ENCODE data around the gene STEAP3.

DNA sequence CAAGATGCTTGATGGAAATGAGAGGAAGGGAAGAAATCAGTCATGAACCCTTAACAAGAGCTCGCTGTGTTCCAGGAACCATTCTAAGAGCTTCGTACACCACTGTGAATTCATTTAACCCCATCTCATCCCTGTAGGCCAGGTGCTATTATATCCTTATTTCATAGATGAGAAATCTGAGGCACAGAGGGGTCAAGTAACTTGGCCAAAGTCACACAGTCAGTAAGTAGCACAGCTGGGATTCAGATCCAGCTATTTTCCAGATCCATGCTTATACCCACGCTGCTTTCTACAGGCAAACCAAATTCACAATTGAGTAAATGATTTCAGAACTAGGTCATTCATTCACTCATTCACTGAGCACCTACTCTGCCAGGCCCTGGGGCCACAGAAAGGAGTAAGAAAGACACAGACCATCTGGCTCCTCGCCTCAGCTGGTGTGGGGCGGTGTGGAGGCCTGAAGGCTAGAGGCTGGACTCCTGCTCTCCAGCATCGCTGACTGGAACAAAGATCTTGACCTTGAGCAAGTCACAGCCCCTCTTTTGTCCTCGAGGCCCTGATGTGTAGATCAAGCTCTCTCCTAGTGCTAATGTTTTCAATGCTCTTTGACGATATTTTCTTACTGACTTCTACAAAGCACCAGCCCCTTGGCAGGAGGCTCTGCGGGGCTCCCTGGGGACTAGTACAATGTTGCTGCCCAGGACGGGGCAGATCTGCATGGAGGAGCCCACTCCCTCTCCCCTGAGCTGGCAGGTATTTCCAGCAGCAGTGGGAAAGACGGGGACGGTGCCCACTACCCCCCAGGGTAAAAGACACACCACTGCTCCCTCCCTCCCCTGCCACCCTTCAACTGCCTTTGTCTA, 26.5 kb downstream of the STEAP3 start:
- TF ChIP-seq, protein P1, sequence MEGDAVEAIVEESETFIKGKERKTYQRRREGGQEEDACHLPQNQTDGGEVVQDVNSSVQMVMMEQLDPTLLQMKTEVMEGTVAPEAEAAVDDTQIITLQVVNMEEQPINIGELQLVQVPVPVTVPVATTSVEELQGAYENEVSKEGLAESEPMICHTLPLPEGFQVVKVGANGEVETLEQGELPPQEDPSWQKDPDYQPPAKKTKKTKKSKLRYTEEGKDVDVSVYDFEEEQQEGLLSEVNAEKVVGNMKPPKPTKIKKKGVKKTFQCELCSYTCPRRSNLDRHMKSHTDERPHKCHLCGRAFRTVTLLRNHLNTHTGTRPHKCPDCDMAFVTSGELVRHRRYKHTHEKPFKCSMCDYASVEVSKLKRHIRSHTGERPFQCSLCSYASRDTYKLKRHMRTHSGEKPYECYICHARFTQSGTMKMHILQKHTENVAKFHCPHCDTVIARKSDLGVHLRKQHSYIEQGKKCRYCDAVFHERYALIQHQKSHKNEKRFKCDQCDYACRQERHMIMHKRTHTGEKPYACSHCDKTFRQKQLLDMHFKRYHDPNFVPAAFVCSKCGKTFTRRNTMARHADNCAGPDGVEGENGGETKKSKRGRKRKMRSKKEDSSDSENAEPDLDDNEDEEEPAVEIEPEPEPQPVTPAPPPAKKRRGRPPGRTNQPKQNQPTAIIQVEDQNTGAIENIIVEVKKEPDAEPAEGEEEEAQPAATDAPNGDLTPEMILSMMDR (IDR thresholded peaks at IDR 0.05; ENCODE audit: low read length), result no peak
- TF ChIP-seq EZH2 (optimal IDR thresholded peaks at IDR 0.05; ENCODE audit: low read depth, low read length), result no peak
